AG04450 (cell line): Measurements from ENCODE around the gene ZDHHC20. TPM values are rescaled to one million over a fixed set of nuclear protein-coding genes. Genes with fewer than 3 reads are reported as not detected.

Experiments used
- CTCF ChIA-PET: fragments of 300-600, 350-600 bp; formaldehyde crosslinking; extraction: SDS; loops from one replicate; lab custom pipeline; 2022; ENCODE audit warnings: antibody characterized with exemption, inconsistent platforms; lab: Charles Lee
- POLR2A ChIA-PET: fragments of 350-600 bp; formaldehyde crosslinking; extraction: SDS; loops from one replicate; lab custom pipeline; 2021; ENCODE audit warnings: antibody characterized with exemption, inconsistent platforms; lab: Yijun Ruan, JAX
- DNase-seq: peaks from one replicate; pipeline ENCODE4 v3.0.0-alpha.2; 2011; ENCODE audit warnings: low read depth, low spot score
- H3K27ac ChIP-seq: one replicate; pipeline ENCODE4 v1.5.1; 2012; ENCODE audit warnings: low read depth, low read length, control low read depth
- H3K27me3 ChIP-seq: one replicate; pipeline ENCODE4 v1.6.0; 2012; ENCODE audit warnings: low read length; ENCODE audit not compliant: control insufficient read depth, insufficient read depth
- H3K4me3 ChIP-seq: 2 replicates; pipeline ENCODE4 v1.5.1; 2011; ENCODE audit warnings: mild to moderate bottlenecking, low read depth, low read length, control low read depth
- H3K9me3 ChIP-seq: 2 replicates; pipeline ENCODE4 v1.5.1; 2012; ENCODE audit warnings: low read length; ENCODE audit not compliant: control insufficient read depth, insufficient read depth
- CTCF ChIP-seq: IDR thresholded peaks from 2 replicates; pipeline ENCODE4 v1.5.1; 2011; ENCODE audit warnings: low read depth, low read length, control low read depth, inconsistent platforms
- polyA plus RNA-seq: library from polyadenylated mRNA; depleted of rRNA; stranded (reverse); fragments of >200 nt; gene quantifications from 2 replicates; pipeline ENCODE4 v1.2.3, GENCODE V29; 2011

ZDHHC20 gene
- polyA plus RNA-seq, 1 experiment = 59.8 TPM

GRCh38 chr13:21434588-21434987, 24.5 kb downstream of the ZDHHC20 start:
- no peak for TF ChIP-seq CTCF
- peaks cover 10% of the 10 kb centered on the region for H3K9me3 ChIP-seq
- no peak overlapping the region for H3K4me3 ChIP-seq
- POLR2A ChIA-PET = no interaction called here
- no peaks in the 10 kb centered on the region for H3K27me3 ChIP-seq
- no peak overlapping the region for H3K27ac ChIP-seq
- no peak for DNase-seq
- CTCF ChIA-PET = interaction anchor here (0.8 kb wide), 1 partner anchor 43 kb away, joined by 4 read pairs; no protein-coding TSS in a partner anchor

- POLR2A ChIA-PET = no interaction called here
- no peak overlapping the region for H3K27ac ChIP-seq
- DNase-seq = no peak
- no peaks in the 10 kb centered on the region for H3K27me3 ChIP-seq
- H3K9me3 ChIP-seq = peaks cover 4% of the 10 kb centered on the region; the same call in 1 of the 2 replicates
- CTCF ChIA-PET = no interaction called here
- H3K4me3 ChIP-seq = no peak overlapping the region
- TF ChIP-seq CTCF = no peak
Observed at GRCh38 chr13:21429211-21429610, 29.9 kb downstream of the ZDHHC20 start.

- DNase-seq = no peak
- TF ChIP-seq CTCF = no peak
- CTCF ChIA-PET = no interaction called here
- Histone ChIP-seq H3K9me3 (peaks cover 4% of the 10 kb centered on the region; the same call in 1 of the 2 replicates), H3K4me3 (no peak overlapping the region), H3K27ac (no peak overlapping the region), H3K27me3 (no peaks in the 10 kb centered on the region)
- POLR2A ChIA-PET = no interaction called here
Observed at GRCh38 chr13:21427741-21428140, 31.4 kb downstream of the ZDHHC20 start.

- Histone ChIP-seq H3K4me3 (no peak overlapping the region), H3K9me3 (peaks cover 4% of the 10 kb centered on the region; the same call in 1 of the 2 replicates), H3K27ac (no peak overlapping the region), H3K27me3 (no peaks in the 10 kb centered on the region)
- no peak for DNase-seq
- CTCF ChIA-PET = interaction anchor here (0.6 kb wide), 1 partner anchor 11 kb away, joined by 3 read pairs; no protein-coding TSS in a partner anchor
- POLR2A ChIA-PET = no interaction called here
- TF ChIP-seq CTCF = no peak
Observed at GRCh38 chr13:21426238-21426637, 32.9 kb downstream of the ZDHHC20 start.

GRCh38 chr13:21420706-21421105, 38.4 kb downstream of the ZDHHC20 start:
- CTCF ChIA-PET = no interaction called here
- Histone ChIP-seq H3K27ac (no peak overlapping the region), H3K27me3 (no peaks in the 10 kb centered on the region), H3K9me3 (no peaks in the 10 kb centered on the region), H3K4me3 (no peak overlapping the region)
- TF ChIP-seq CTCF = no peak
- POLR2A ChIA-PET = no interaction called here
- no peak for DNase-seq
